ENCODE data around the gene DNAJC5G. TPM values are rescaled to one million over a fixed set of nuclear protein-coding genes. Genes with fewer than 3 reads are reported as not detected.

Gene DNAJC5G
- total RNA-seq, 1 experiment from 2014 or later, result 0.37 TPM

DNA sequence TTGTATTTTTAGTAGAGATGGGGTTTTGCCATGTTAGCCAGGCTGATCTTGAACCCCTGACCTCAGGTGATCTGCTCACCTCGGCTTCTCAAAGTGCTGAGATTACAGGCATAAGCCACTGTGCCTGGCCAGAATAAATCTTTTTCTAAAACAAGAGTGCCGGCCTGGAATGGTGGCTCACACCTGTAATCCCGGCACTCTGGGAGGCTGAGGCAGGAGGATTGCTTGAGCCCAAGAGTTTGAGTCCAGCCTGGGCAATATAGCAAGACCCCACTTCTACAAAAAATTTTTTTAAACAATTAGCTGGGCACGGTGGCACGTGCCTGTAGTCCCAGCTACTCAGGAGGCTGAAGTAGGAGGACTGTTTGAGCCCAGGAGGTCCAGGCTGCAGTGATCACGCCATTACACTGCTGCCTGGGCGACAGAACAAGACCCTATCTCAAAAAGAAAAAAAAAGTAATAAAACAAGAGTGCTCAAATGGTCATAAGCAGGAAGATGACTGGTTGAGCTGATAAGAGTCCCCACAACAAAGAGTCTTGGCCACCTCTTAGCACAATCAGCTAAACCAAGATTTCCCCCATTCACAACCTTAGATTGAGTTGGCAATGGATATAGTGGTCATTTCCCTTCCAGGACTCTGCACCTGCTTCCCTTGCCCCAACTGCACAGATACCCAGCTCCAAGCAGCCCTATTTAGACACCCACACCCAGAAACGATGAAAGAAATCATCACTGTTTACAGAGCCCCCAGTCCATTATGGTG, 38.8 kb downstream of the DNAJC5G start:
- H4K5ac ChIP-seq (ENCODE audit: insufficient read length, low read depth, low read length), result no peak overlapping the region
- Mint-ChIP-seq H3K9me3 (no peaks in the 10 kb centered on the region), H3K27me3 (ENCODE audit: low read depth) (peaks cover 7% of the 10 kb centered on the region), H3K36me3 (ENCODE audit: insufficient read depth in 1 of 3, low read depth in 3 of 3) (peaks cover 5 to 12% (median 11%) of the 10 kb centered on the region in 3 experiments; a peak in 6 of 7 replicates), H3K4me1 (peaks cover 8 to 9% of the 10 kb centered on the region in 2 experiments; a peak in 3 of 4 replicates), H3K27ac (no peak overlapping the region), H3K4me3 (no peak overlapping the region)
- H3K14ac ChIP-seq (ENCODE audit: insufficient read depth, low read length), result no peak overlapping the region
- no peaks in the 10 kb centered on the region for H3K79me1 ChIP-seq (ENCODE audit: insufficient read depth, low read depth, low read length, poor library complexity, severe bottlenecking)
- no peaks in the 10 kb centered on the region for H3K27me3 ChIP-seq (ENCODE audit: insufficient read depth, low read length)
- H2AFZ ChIP-seq (ENCODE audit: low read length), result no peak overlapping the region
- H3K4me2 ChIP-seq (ENCODE audit: insufficient read depth, insufficient read length, low read length), result no peak overlapping the region
- H3K9ac ChIP-seq (ENCODE audit: extremely low read depth, insufficient read length, low read length), result no peak overlapping the region
- no peak for DNase-seq
- no peaks in the 10 kb centered on the region for H3K9me3 ChIP-seq (ENCODE audit: control insufficient read depth, low read depth, low read length)
- no peak overlapping the region for H2BK15ac ChIP-seq (ENCODE audit: low read depth, low read length)
- H3K79me2 ChIP-seq (ENCODE audit: insufficient read depth, low read length), result no peaks in the 10 kb centered on the region
- H4K91ac ChIP-seq (ENCODE audit: insufficient read length, low read depth, low read length), result no peak overlapping the region
- WGBS (ENCODE audit: extremely low coverage, insufficient read length, low lambda C conversion rate), result no CpG with 5 or more reads among the region's 8 CpGs
- H3K27ac ChIP-seq (ENCODE audit: insufficient read length, low read depth, low read length), result no peak overlapping the region
- H3K18ac ChIP-seq (ENCODE audit: insufficient read length, low read depth, low read length), result no peak overlapping the region
- H4K8ac ChIP-seq (replicated peaks; ENCODE audit: insufficient read length, low read depth, low read length), result no peak overlapping the region
- no peaks in the 10 kb centered on the region for H4K20me1 ChIP-seq (ENCODE audit: control insufficient read depth, insufficient read depth, insufficient read length)
- no peak overlapping the region for H2BK20ac ChIP-seq (ENCODE audit: low read depth, low read length, poor library complexity, severe bottlenecking)
- H2AK5ac ChIP-seq (ENCODE audit: insufficient read length, low read length), result no peak overlapping the region
- no peak overlapping the region for H3K56ac ChIP-seq (ENCODE audit: insufficient read length, low read depth, low read length)
- no peak overlapping the region for H3K23ac ChIP-seq (ENCODE audit: insufficient read length, low read depth, low read length)
- no peak overlapping the region for H2BK12ac ChIP-seq (ENCODE audit: insufficient read length, low read depth, low read length)
- no peak overlapping the region for H2BK5ac ChIP-seq (ENCODE audit: insufficient read length, low read length)
- H3K23me2 ChIP-seq (ENCODE audit: insufficient read length, low read depth, low read length, poor library complexity, severe bottlenecking), result no peaks in the 10 kb centered on the region
- TF ChIP-seq, protein P1, sequence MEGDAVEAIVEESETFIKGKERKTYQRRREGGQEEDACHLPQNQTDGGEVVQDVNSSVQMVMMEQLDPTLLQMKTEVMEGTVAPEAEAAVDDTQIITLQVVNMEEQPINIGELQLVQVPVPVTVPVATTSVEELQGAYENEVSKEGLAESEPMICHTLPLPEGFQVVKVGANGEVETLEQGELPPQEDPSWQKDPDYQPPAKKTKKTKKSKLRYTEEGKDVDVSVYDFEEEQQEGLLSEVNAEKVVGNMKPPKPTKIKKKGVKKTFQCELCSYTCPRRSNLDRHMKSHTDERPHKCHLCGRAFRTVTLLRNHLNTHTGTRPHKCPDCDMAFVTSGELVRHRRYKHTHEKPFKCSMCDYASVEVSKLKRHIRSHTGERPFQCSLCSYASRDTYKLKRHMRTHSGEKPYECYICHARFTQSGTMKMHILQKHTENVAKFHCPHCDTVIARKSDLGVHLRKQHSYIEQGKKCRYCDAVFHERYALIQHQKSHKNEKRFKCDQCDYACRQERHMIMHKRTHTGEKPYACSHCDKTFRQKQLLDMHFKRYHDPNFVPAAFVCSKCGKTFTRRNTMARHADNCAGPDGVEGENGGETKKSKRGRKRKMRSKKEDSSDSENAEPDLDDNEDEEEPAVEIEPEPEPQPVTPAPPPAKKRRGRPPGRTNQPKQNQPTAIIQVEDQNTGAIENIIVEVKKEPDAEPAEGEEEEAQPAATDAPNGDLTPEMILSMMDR (conservative IDR thresholded peaks at IDR 0.05), result no peak
- H3K4ac ChIP-seq (ENCODE audit: low read depth, low read length), result no peak overlapping the region
- no peak overlapping the region for H3T11ph ChIP-seq (ENCODE audit: low read length)
- H3K4me1 ChIP-seq (ENCODE audit: insufficient read depth, low read length), result peaks cover 6% of the 10 kb centered on the region; the same call in 1 of the 2 replicates
- no peak overlapping the region for H2BK120ac ChIP-seq (ENCODE audit: low read depth, low read length, poor library complexity, severe bottlenecking)
